WTC11 (cell line): Measurements from ENCODE around the gene NIFK.

ENCODE experiments used
- CTCF ChIP-seq: fragments of 200-600 bp; IDR thresholded peaks from 2 replicates; pipeline ENCODE4 v1.8.0; 2022; ENCODE audit warnings: antibody characterized with exemption
- NFYB ChIP-seq: sonication (generic); formaldehyde crosslinking; conservative IDR thresholded peaks from 2 replicates; pipeline ENCODE4 v1.8.0; 2022; ENCODE audit warnings: low read depth, missing genetic modification reagents

GRCh38 chr2:121755237-121756111, 18.8 kb upstream of the NIFK start, which contains the start of gene TSN:
- TF ChIP-seq NFYB (CRISPR knock-in tag) (no peak), CTCF (no peak)
